H1 (cell line): ENCODE results near the gene OCSTAMP. TPM values are rescaled to one million over a fixed set of nuclear protein-coding genes. Genes with fewer than 3 reads are reported as not detected.

Experiments
- HDAC2 ChIP-seq, 2 experiments: fragments of 300-600 bp in 1 of 2; sonication (generic) in 1 of 2; IDR thresholded peaks; 2 replicates each; pipeline ENCODE4 v1.6.1; 2011 to 2012; ENCODE audit warnings: low read depth in 2 of 2, low read length in 2 of 2, mild to moderate bottlenecking in 2 of 2, moderate library complexity in 2 of 2, borderline replicate concordance in 1 of 2, inconsistent platforms in 1 of 2
- HDAC6 ChIP-seq: IDR thresholded peaks from one replicate; pipeline ENCODE4 v1.7.1; 2012; ENCODE audit warnings: low read depth, mild to moderate bottlenecking, inconsistent platforms, low read length, moderate library complexity
- POLR2A ChIP-seq, 2 experiments: IDR thresholded peaks; 1 replicate in 1 of 2; 2 replicates in 1 of 2; pipeline ENCODE4 v1.6.1; 2011; ENCODE audit warnings: low read depth in 2 of 2, low read length in 2 of 2, mild to moderate bottlenecking in 2 of 2; ENCODE audit errors: control extremely low read depth in 1 of 2
- SP2 ChIP-seq: IDR thresholded peaks from 2 replicates; pipeline ENCODE4 v1.6.1; 2012; ENCODE audit warnings: mild to moderate bottlenecking, low read length, inconsistent platforms
- TAF1 ChIP-seq: IDR thresholded peaks from 2 replicates; pipeline ENCODE4 v1.6.1; 2011; ENCODE audit warnings: mild to moderate bottlenecking, low read depth, low read length
- TBP ChIP-seq: IDR thresholded peaks from 2 replicates; pipeline ENCODE4 v1.6.1; 2011; ENCODE audit warnings: low read depth, low read length, improper control_type of control experiment
- polyA plus RNA-seq, 7 experiments: library from polyadenylated mRNA; depleted of rRNA in 3 of 7; stranded (reverse) in 5 of 7; unstranded in 2 of 7; fragments of >200 nt in 5 of 7; fragments of 200-250 nt in 2 of 7; gene quantifications; 1 replicate in 5 of 7; 2 replicates in 1 of 7; 4 replicates in 1 of 7; pipeline versions ENCODE4 v1.2.1 to v1.2.3, GENCODE V29; 2011 to 2013; ENCODE audit warnings: missing spikeins in 2 of 7, mixed read lengths in 2 of 7
- total RNA-seq: library from RNA; stranded (reverse); fragmentation: NEBNext Ultra II Directional; extraction: Animal tissue kit (Norgen Biotek cat#: 25700); gene quantifications from 2 replicates; pipeline ENCODE4 v1.2.1, GENCODE V29; 2021

Gene OCSTAMP
- total and polyA plus RNA-seq, 2 of the 8 experiments (the other 6 are each of a cell fraction or from before 2014, with no cell fraction given): 0.09 to 0.13 TPM

- TF ChIP-seq HDAC2 (IDR thresholded peaks at IDR 0.05; ENCODE audit: borderline replicate concordance in 1 of 2, low read depth in 2 of 2, low read length in 2 of 2) (no peak), TAF1 (no peak), POLR2A (IDR thresholded peaks at IDR 0.05; ENCODE audit: control extremely low read depth in 1 of 2, low read depth in 2 of 2, low read length in 2 of 2) (no peak), TBP (no peak), HDAC6 (no peak), SP2 (no peak)
- TF ChIP-seq, all 59 proteins: peak for 2
These were observed 5.9 kb downstream of the OCSTAMP start (continued) for GRCh38 chr20:46544576-46544975.
